ENCODE results near the gene SEC24D.

Gene SEC24D

DNA sequence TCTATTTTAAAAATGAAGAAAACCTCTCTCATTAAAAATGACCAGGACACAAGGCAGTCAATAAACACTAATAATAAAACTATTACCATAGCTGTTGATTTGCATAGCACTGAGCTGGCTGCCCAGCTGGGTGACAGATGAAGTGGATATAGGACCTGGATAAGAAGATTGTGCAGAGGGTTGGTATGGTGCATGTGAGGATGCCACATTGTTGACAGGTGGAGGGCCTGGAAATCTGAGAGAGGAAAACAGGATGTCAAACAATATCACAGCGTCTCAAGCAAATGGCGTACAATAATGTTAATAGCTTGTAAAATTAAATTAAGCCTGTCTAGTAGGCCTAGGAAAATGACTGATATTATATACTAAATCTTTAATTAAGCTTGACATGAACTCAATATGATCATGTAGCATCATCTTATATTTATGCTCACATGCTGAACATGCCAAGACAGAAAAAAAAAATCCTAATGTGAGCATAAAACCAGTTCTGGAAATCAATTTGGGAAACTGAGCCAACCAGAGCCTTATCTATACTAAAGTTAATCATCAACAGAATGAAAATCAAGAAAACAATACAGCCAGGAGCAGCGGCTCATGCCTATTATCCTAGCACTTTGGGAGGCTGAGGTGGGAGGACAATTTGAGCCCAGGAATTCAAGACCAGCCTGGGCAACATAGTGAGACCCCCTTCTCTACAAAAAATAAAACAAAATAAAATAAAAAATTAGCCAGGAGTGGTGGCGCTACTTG is 18.6 kb downstream of the SEC24D start:
- ChIA-PET POLR2A (no interaction called here), CTCF (interaction anchor here (0.6 kb wide), 1 partner anchor 16 kb away, joined by 3 read pairs; no protein-coding TSS in a partner anchor)
- peaks cover 0 to 43% of the 10 kb centered on the region in 2 experiments; a peak in 2 of 3 replicates for H3K36me3 ChIP-seq (ENCODE audit: control insufficient read depth in 2 of 2, insufficient read depth in 1 of 2, low read length in 2 of 2)
- H3K4me3 ChIP-seq (ENCODE audit: low read depth, low read length), result no peak overlapping the region
- no peaks in the 10 kb centered on the region for H3K9me3 ChIP-seq (ENCODE audit: control insufficient read depth, insufficient read depth, low read depth, low read length)
- no peak overlapping the region for H3K27ac ChIP-seq (ENCODE audit: extremely low read depth, low read depth, low read length)
- H3K4me1 ChIP-seq (ENCODE audit: control insufficient read depth, insufficient read depth, low read length), result no peaks in the 10 kb centered on the region
- TF ChIP-seq ZNF140 (tag by site-specific recombination; IDR thresholded peaks at IDR 0.05) (no peak), ZNF121 (tag by site-specific recombination; IDR thresholded peaks at IDR 0.05) (peak; percentile 83)

DNA sequence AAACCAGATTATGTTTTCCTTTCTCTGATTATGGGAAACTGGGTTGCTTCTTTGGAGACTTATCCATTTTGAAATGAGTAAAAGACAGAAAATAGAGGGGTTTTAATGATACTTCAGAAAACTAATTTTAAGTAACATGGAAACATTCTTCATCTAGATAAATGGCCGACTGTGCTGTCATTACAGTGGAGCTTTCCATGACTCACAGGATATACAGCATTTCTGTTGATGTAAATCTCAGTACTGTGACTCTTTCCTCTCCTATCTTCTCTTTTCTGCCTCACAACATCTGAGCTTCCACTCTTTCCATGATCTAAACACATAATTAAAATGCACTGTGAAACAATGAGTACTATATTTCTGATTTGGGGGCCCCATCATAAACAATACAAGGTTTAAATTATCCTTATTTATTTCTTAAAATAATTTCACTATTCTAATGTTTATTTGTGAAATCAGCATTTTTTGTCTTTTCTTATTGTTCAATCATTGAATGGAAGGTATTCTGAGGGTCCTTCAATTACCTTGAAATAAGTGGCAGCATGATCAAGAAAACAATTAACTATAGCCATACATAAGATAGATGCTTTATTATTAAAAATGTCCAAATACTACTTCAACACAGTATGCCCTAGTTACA is 19.3 kb downstream of the SEC24D start:
- no peaks in the 10 kb centered on the region for H3K4me1 ChIP-seq (ENCODE audit: control insufficient read depth, insufficient read depth, low read length)
- H3K4me3 ChIP-seq (ENCODE audit: low read depth, low read length), result no peak overlapping the region
- no peak for TF ChIP-seq ZNF174 (tag by site-specific recombination; IDR thresholded peaks at IDR 0.05)
- TF ChIP-seq ZNF335 (tag by site-specific recombination; conservative IDR thresholded peaks at IDR 0.05), result no peak
- no peak for TF ChIP-seq ZNF518A (tag by site-specific recombination; conservative IDR thresholded peaks at IDR 0.05; ENCODE audit: low read depth)
- no peak for TF ChIP-seq ZBTB20 (tag by site-specific recombination; IDR thresholded peaks at IDR 0.05)
- no peak for TF ChIP-seq ZNF621 (tag by site-specific recombination; IDR thresholded peaks at IDR 0.05)
- no peak for TF ChIP-seq ZNF354C (tag by site-specific recombination; IDR thresholded peaks at IDR 0.05; ENCODE audit: borderline replicate concordance, low read depth)
- TF ChIP-seq, protein P1, sequence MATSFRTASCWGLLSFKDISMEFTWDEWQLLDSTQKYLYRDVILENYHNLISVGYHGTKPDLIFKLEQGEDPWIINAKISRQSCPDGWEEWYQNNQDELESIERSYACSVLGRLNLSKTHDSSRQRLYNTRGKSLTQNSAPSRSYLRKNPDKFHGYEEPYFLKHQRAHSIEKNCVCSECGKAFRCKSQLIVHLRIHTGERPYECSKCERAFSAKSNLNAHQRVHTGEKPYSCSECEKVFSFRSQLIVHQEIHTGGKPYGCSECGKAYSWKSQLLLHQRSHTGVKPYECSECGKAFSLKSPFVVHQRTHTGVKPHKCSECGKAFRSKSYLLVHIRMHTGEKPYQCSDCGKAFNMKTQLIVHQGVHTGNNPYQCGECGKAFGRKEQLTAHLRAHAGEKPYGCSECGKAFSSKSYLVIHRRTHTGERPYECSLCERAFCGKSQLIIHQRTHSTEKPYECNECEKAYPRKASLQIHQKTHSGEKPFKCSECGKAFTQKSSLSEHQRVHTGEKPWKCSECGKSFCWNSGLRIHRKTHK (tag by site-specific recombination; IDR thresholded peaks at IDR 0.05), result no peak
- TF ChIP-seq SP3 (tag by site-specific recombination; IDR thresholded peaks at IDR 0.05), result no peak
- no peak for TF ChIP-seq ZNF555 (tag by site-specific recombination; conservative IDR thresholded peaks at IDR 0.05)
- no peak for TF ChIP-seq IKZF3 (tag by site-specific recombination; IDR thresholded peaks at IDR 0.05)
- no peak for TF ChIP-seq ZNF596 (tag by site-specific recombination; IDR thresholded peaks at IDR 0.05)
- no peaks in the 10 kb centered on the region for H3K9me3 ChIP-seq (ENCODE audit: control insufficient read depth, insufficient read depth, low read depth, low read length)
- ChIA-PET POLR2A (no interaction called here), CTCF (interaction anchor here (0.6 kb wide), 1 partner anchor 17 kb away, joined by 3 read pairs; no protein-coding TSS in a partner anchor)
- no peak overlapping the region for H3K27ac ChIP-seq (ENCODE audit: extremely low read depth, low read depth, low read length)
- peaks cover 0 to 44% of the 10 kb centered on the region in 2 experiments; a peak in 2 of 3 replicates for H3K36me3 ChIP-seq (ENCODE audit: control insufficient read depth in 2 of 2, insufficient read depth in 1 of 2, low read length in 2 of 2)

- ChIA-PET POLR2A (no interaction called here), CTCF (no interaction called here)
- peaks cover 0 to 53% of the 10 kb centered on the region in 2 experiments; a peak in 2 of 3 replicates for H3K36me3 ChIP-seq (ENCODE audit: control insufficient read depth in 2 of 2, insufficient read depth in 1 of 2, low read length in 2 of 2)
- H3K9me3 ChIP-seq (ENCODE audit: control insufficient read depth, insufficient read depth, low read depth, low read length), result no peaks in the 10 kb centered on the region
- H3K4me3 ChIP-seq (ENCODE audit: low read depth, low read length), result no peak overlapping the region
- H3K4me1 ChIP-seq (ENCODE audit: control insufficient read depth, insufficient read depth, low read length), result no peaks in the 10 kb centered on the region
- no peak overlapping the region for H3K27ac ChIP-seq (ENCODE audit: extremely low read depth, low read depth, low read length)
- no peak for TF ChIP-seq PRDM1 (tag by site-specific recombination; IDR thresholded peaks at IDR 0.05)
- no peak for TF ChIP-seq ZNF843 (tag by site-specific recombination; IDR thresholded peaks at IDR 0.05)
- no peak for TF ChIP-seq ZNF114 (tag by site-specific recombination; IDR thresholded peaks at IDR 0.05)
- TF ChIP-seq ZNF561 (tag by site-specific recombination; IDR thresholded peaks at IDR 0.05; ENCODE audit: borderline replicate concordance), result no peak
- no peak for TF ChIP-seq RBAK (tag by site-specific recombination; IDR thresholded peaks at IDR 0.05)
- no peak for TF ChIP-seq MEIS1 (CRISPR knock-in tag; IDR thresholded peaks at IDR 0.05; ENCODE audit: borderline replicate concordance)
- TF ChIP-seq, protein P2, sequence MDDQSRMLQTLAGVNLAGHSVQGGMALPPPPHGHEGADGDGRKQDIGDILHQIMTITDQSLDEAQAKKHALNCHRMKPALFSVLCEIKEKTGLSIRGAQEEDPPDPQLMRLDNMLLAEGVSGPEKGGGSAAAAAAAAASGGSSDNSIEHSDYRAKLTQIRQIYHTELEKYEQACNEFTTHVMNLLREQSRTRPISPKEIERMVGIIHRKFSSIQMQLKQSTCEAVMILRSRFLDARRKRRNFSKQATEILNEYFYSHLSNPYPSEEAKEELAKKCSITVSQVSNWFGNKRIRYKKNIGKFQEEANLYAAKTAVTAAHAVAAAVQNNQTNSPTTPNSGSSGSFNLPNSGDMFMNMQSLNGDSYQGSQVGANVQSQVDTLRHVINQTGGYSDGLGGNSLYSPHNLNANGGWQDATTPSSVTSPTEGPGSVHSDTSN (CRISPR knock-in tag; IDR thresholded peaks at IDR 0.05), result no peak
- TF ChIP-seq, protein P3, sequence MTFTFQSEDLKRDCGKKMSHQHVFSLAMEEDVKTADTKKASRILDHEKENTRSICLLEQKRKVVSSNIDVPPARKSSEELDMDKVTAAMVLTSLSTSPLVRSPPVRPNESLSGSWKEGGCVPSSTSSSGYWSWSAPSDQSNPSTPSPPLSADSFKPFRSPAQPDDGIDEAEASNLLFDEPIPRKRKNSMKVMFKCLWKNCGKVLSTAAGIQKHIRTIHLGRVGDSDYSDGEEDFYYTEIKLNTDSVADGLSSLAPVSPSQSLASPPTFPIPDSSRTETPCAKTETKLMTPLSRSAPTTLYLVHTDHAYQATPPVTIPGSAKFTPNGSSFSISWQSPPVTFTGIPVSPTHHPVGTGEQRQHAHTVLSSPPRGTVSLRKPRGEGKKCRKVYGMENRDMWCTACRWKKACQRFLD (tag by site-specific recombination; IDR thresholded peaks at IDR 0.05), result no peak
- no peak for TF ChIP-seq IKZF3 (tag by site-specific recombination; IDR thresholded peaks at IDR 0.05)
Measured at GRCh38 chr4:118814891-118815290, 21.0 kb downstream of the SEC24D start.

All from HEK293 (cell line).